ENCODE results near the gene KCNF1. TPM values are rescaled to one million over a fixed set of nuclear protein-coding genes. Genes with fewer than 3 reads are reported as not detected.

Gene KCNF1
- total RNA-seq, 1 experiment from 2014 or later: 3.2 TPM

- Histone ChIP-seq H2AK5ac (ENCODE audit: insufficient read length, low read length) (no peak overlapping the region), H3K4me1 (ENCODE audit: insufficient read depth, low read length) (no peaks in the 10 kb centered on the region), H2BK15ac (ENCODE audit: low read depth, low read length) (no peak overlapping the region), H3K9me3 (ENCODE audit: control insufficient read depth, low read depth, low read length) (no peaks in the 10 kb centered on the region), H3K23me2 (ENCODE audit: insufficient read length, low read depth, low read length, poor library complexity, severe bottlenecking) (no peaks in the 10 kb centered on the region), H3K9ac (ENCODE audit: extremely low read depth, insufficient read length, low read length) (no peak overlapping the region), H3K4ac (ENCODE audit: low read depth, low read length) (no peak overlapping the region), H3K4me2 (ENCODE audit: insufficient read depth, insufficient read length, low read length) (no peak overlapping the region), H3K18ac (ENCODE audit: insufficient read length, low read depth, low read length) (no peak overlapping the region), H3K27me3 (ENCODE audit: insufficient read depth, low read length) (no peaks in the 10 kb centered on the region), H3K14ac (ENCODE audit: insufficient read depth, low read length) (no peak overlapping the region), H4K20me1 (ENCODE audit: control insufficient read depth, insufficient read depth, insufficient read length) (no peaks in the 10 kb centered on the region), H3K79me1 (ENCODE audit: insufficient read depth, low read depth, low read length, poor library complexity, severe bottlenecking) (no peaks in the 10 kb centered on the region), H4K91ac (ENCODE audit: insufficient read length, low read depth, low read length) (no peak overlapping the region), H2BK5ac (ENCODE audit: insufficient read length, low read length) (no peak overlapping the region), H2AFZ (ENCODE audit: low read length) (no peak overlapping the region), H3K23ac (ENCODE audit: insufficient read length, low read depth, low read length) (no peak overlapping the region), H3T11ph (ENCODE audit: low read length) (no peak overlapping the region), H3K79me2 (ENCODE audit: insufficient read depth, low read length) (no peaks in the 10 kb centered on the region), H2BK120ac (ENCODE audit: low read depth, low read length, poor library complexity, severe bottlenecking) (no peak overlapping the region), H4K8ac (replicated peaks; ENCODE audit: insufficient read length, low read depth, low read length) (no peak overlapping the region), H2BK12ac (ENCODE audit: insufficient read length, low read depth, low read length) (no peak overlapping the region), H3K56ac (ENCODE audit: insufficient read length, low read depth, low read length) (no peak overlapping the region), H2BK20ac (ENCODE audit: low read depth, low read length, poor library complexity, severe bottlenecking) (no peak overlapping the region), H4K5ac (ENCODE audit: insufficient read length, low read depth, low read length) (no peak overlapping the region), H3K27ac (ENCODE audit: insufficient read length, low read depth, low read length) (no peak overlapping the region)
- no peak for TF ChIP-seq CTCF (conservative IDR thresholded peaks at IDR 0.05)
- peaks cover 0 to 5% (median 0%) of the 10 kb centered on the region in 3 experiments; a peak in 1 of 7 replicates for H3K36me3 Mint-ChIP-seq (ENCODE audit: insufficient read depth in 1 of 3, low read depth in 3 of 3)
- peaks cover 5% of the 10 kb centered on the region for H3K27me3 Mint-ChIP-seq (ENCODE audit: low read depth)
- no CpG with 5 or more reads among the region's 10 CpGs for WGBS (ENCODE audit: extremely low coverage, insufficient read length, low lambda C conversion rate)
- no peak overlapping the region for H3K27ac Mint-ChIP-seq
- peaks cover 7 to 8% of the 10 kb centered on the region in 2 experiments; a peak in 3 of 5 replicates for H3K9me3 Mint-ChIP-seq
- H3K4me3 Mint-ChIP-seq: no peak overlapping the region
- H3K4me1 Mint-ChIP-seq: no peaks in the 10 kb centered on the region
- no peak for DNase-seq
Observed at GRCh38 chr2:10947005-10947440, 35.3 kb downstream of the KCNF1 start.

Data from H9 (cell line).